DMS53 treated with DMSO at 0.1 percent for 48 hours (cell line): ENCODE results near the gene KNOP1.
A peak's percentile ranks its signal among the peaks of the same experiment; 100 is the strongest.

Experiments
- DNase-seq: peaks from one replicate; lab custom pipeline; 2025; ENCODE audit not compliant: unreplicated experiment; lab: John Stamatoyannopoulos, UW

Gene KNOP1

GRCh38 chr16:19708296-19709205 lies 9.5 kb downstream of the KNOP1 start:
- no peak for DNase-seq

GRCh38 chr16:19707569-19708295 lies 10.3 kb downstream of the KNOP1 start:
- DNase-seq, result no peak

GRCh38 chr16:19706846-19707245 lies 11.2 kb downstream of the KNOP1 start:
- DNase-seq, result no peak

GRCh38 chr16:19705843-19706242 lies 12.2 kb downstream of the KNOP1 start:
- no peak for DNase-seq

GRCh38 chr16:19705146-19705501 lies 12.9 kb downstream of the KNOP1 start:
- DNase-seq, result no peak

DNA sequence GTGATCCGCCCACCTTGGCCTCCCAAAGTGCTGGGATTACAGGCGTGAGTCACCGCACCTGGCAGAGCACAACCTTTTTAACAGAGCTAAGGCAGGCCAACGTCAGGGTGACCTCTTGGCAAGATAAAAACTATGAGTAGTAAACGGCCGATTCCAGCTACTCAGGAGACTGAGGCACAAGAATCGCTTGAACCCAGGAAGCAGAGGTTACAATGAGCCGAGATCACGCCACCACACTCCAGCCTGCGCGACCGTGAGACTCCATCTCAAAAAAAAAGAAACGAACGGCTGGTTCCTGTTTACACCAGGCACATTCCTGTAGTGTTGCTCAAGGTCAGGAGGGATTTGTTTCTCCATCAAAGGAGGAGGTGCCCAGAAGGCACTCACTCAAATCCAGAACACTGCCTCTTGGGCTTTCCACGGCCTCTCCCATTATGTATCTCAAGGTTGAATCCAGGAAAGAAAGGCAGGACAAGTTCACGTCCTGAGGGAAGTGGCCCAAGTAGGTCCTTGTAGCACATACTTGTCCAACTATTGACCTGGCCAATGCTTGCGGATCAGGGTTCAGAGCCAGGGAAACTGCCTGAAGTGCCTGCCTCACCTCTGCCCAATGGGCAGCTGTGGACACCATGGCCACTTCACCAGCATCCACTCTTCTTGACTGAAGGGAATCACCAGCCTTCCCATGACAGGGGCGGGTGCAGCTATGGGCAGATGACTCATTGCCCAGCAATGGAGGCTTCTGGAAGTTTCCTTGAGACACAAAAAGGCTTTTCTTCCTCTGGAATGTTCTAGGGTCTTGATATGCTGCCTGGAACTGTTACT lies 13.5 kb downstream of the KNOP1 start:
- DNase-seq, result no peak

DNA sequence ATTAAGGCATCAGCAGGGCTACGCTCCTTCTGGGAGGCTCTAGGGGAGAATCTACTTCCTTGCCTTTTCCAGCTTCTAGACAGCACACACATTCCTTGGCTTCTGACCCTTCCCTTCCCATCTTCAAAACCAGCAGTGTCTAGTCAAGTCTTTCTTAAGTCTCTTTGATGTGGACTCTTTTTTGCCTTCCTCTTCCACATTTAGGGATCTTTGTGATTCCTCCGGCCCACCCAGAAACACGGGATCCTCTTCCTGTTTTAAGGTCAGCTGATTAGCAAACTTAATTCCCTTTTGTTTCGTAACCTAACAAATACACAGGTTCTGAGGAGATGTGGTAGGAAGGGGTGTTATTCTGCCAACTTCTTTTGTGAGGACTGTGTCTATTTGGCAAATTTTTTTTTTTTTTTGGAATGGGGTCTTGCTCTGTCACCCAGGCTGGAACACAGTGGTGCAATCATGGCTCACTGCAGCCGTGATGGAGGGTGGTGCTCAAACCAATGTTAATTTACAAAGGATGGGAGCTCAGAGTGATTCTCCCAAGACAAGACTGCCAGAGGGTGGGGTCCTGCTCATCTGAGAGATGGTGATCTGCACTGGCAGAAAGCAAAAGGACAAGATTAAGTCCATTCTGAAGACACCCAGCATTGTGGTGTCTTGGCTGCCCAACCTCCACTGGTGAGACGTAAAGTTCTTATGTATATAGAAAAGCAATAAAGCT lies 14.7 kb downstream of the KNOP1 start:
- DNase-seq, result no peak

- no peak for DNase-seq
Observed at GRCh38 chr16:19701091-19701490, 16.9 kb downstream of the KNOP1 start.

DNA sequence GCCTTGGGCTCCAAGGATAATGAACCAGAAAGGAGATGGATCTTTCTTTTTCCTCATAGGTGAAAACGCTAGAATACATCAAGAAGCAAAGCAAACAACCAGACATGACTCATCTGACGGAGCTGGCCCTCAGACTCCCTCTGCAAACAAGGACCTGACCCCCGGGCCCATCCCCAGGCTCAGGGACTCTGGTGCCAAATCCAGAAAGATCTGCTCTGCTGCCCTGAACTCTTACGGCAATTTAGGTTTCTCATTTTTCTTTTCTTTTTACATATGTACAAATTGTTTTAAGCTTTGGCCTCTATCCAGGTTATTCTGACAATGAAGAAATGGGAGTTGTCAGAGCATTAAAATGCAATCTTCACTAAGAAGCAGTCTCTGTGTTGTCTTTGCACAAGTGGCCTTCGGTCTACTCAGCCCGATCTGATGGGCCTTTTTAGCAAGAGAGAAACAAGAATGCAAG lies 17.7 kb downstream of the KNOP1 start:
- peak; percentile 49 for DNase-seq

DNA sequence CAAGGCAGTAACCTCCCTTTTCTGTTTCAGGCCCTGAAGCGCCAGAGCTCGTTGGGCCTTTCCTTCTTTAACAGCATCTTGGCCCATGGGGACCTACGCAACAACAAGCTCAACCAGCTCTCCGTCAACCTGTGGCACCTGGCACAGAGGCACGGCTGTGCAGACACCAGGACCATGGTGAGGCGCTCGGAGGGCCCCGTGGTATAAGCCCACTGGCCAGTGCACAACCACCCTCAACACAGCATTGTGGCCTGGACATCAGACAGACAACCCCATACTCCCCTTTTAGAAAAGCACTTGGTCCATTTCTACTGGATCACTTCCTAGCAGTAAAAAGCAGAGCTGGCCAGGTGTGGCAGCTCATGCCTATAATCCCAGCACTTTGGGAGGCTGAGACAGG lies 18.6 kb downstream of the KNOP1 start:
- DNase-seq, result no peak

DNA sequence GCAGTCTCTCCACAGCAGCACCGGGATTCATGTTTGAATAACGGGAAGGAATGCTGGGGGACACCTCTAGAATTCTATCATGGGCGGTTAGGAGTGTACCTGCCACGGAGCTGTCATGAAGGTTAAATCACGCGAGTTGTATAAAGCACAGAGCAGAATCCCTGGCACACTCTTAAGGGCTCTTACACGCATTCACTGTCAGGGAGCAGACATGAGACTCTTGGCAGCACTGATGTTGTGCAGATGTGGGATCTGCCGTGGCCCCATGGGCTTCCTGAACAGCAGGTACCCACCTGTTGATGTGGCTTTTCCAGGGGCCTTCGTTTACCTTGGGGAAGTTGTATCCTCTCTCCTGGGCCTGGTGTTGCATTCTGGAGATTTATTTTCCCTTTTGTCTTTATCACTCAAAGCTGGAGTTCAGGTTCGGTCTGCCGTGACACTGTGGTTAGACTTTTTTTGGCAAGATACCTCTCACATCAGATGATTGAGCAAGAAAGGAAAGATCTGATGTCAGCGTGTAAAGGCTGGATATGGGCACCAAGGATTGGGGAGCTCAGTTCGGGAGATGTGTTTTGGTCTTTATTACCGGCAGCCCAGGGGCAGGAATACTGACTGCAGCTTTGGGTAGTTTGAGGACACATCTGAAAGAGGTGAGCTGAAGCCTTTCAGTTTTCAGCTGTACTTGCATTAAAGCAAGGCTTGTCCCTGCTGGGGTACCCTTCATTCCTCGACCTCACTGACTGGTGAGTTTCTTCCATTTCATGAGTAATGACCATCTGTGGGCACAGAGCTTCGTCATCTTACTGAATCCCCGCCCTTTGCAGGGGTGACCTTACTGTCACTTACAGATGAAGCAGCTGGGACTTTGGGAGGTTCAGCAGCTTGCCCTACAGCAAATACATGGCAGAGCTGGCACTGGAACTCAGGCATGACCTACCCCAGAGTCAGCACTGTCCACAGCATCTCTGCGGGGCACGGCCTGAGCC lies 19.3 kb downstream of the KNOP1 start:
- no peak for DNase-seq

DNA sequence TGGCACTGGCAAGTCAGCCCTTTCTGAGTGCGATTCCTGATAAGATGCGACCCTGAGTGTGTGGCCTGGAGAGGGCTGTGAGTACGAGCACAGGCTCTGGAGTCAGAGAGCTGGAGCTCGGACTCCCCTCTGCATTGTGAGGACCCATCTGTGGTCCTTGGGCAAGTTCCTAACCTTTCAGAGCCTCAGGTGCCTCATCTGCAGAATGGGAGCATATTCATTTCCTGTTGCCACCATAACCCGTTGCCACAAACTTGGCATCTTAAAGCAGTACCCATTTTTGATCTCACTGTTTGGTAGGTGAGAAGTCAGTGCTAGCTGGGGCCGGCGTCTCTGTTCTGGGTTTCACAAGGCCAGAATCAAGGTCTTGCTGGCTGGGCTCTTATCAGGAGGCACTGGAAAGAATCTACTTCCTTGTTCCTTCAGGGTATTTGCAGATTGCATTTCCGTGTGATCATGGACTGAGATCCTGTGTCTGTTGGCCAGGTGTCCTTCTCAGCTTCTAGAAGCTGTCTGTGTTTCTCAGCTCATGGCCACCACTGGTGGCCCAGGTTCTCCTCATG lies 20.2 kb downstream of the KNOP1 start:
- no peak for DNase-seq

GRCh38 chr16:19696961-19697360 lies 21.1 kb downstream of the KNOP1 start:
- DNase-seq, result no peak

- DNase-seq, result peak; percentile 4
Observed at GRCh38 chr16:19696328-19696727, 21.7 kb downstream of the KNOP1 start.

DNA sequence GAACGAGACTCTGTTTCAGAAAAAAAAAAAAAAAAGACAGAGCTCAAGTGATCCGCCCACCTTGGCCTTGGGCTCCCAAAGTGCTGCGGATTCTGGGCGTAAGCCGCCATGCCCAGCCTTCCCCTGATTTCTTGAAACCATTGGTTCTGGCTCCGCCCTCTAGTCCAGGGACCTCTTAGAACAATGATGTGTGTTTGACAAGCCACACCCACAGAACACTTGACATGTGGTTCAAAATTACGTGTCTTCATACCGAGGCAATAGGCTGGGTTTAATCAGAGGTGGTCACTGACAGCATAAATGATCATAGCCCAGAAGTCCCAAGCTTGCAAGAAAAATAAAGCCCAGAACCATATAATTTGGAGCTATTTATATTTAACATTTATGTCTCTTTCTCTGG lies 23.0 kb downstream of the KNOP1 start:
- DNase-seq, result no peak

DNA sequence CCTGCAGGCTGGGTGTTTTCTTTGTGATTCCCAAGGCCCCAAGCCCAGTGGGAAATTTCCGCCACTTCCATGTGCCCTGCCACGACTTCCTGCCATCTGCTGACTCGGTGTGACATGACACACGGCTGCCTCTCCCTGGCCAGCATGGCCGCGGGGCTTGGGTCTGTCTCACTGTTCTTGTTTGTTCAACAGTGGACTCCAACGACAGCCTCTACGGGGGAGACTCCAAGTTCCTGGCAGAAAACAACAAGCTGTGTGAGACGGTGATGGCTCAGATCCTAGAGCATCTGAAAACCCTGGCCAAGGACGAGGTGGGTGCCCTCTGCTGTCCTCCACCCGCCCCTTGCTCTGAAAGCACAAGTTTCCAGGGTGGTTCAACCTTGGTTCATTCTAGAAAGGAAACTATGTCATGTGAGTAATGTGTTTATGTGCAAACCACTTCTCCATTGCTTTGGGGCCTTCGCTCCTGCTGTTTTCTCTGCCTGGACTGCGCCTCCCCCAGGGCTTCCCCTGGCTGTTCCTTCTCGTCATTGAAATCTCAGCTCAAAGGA lies 26.8 kb downstream of the KNOP1 start:
- DNase-seq, result no peak

- no peak for DNase-seq
Observed at GRCh38 chr16:19690196-19690595, 27.8 kb downstream of the KNOP1 start.

DNA sequence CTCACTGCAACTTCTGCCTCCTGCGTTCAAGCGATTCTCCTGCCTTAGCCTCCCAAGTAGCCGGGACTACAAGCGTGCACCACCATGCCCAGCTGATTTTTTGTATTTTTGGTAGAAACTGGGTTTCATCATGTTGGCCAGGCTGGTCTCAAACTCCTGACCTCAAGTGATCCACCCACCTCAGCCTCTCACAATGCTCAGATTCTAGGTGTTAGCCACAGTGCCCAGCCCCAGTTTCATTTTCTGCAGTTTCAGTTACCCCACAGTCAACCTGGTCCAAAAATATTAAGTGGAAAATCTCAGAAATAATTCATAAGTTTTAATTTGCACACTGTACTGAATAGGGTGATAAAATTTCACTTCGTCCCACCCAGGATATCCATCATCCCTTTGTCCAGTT lies 28.7 kb downstream of the KNOP1 start:
- no peak for DNase-seq
